Activated CD8-positive, alpha-beta memory T cell treated with anti-CD3 and anti-CD28 coated beads, Interleukin-2, amount 50 U/mL, for 24 hours (primary cell): ENCODE data around the gene LY9.

Experiments used
- DNase-seq: peaks from one replicate; pipeline ENCODE4 v3.0.0-alpha.2; 2020; ENCODE audit errors: extremely low read depth

The LY9 gene

GRCh38 chr1:160795951-160796383 lies at the start of gene LY9:
TSS of gene LY9 (plus strand) at chr1:160796174. CDS start at chr1:160796188, 14 bp downstream.
- DNase-seq = peak; percentile 49

- no peak for DNase-seq
Observed at GRCh38 chr1:160746836-160747500, 49.0 kb upstream of the LY9 start.

- DNase-seq = no peak
Observed at GRCh38 chr1:160747717-160748116, 48.3 kb upstream of the LY9 start.

GRCh38 chr1:160748181-160748877 lies 47.6 kb upstream of the LY9 start:
- DNase-seq = no peak

- no peak for DNase-seq
Observed at GRCh38 chr1:160748878-160749269, 47.1 kb upstream of the LY9 start.

GRCh38 chr1:160750608-160751007 lies 45.4 kb upstream of the LY9 start:
- no peak for DNase-seq

- no peak for DNase-seq
Observed at GRCh38 chr1:160752406-160752805, 43.6 kb upstream of the LY9 start.

- no peak for DNase-seq
Observed at GRCh38 chr1:160752924-160753323, 43.0 kb upstream of the LY9 start.

- no peak for DNase-seq
Observed at GRCh38 chr1:160753594-160753993, 42.4 kb upstream of the LY9 start.

GRCh38 chr1:160755461-160755860 lies 40.5 kb upstream of the LY9 start:
- no peak for DNase-seq

- no peak for DNase-seq
Observed at GRCh38 chr1:160755911-160756848, 39.8 kb upstream of the LY9 start.

- DNase-seq = no peak
Observed at GRCh38 chr1:160756849-160757201, 39.1 kb upstream of the LY9 start.

- no peak for DNase-seq
Observed at GRCh38 chr1:160758521-160758920, 37.5 kb upstream of the LY9 start.

GRCh38 chr1:160759740-160760139 lies 36.2 kb upstream of the LY9 start:
- DNase-seq = no peak

- no peak for DNase-seq
Observed at GRCh38 chr1:160761046-160761445, 34.9 kb upstream of the LY9 start.

GRCh38 chr1:160761886-160762285 lies 34.1 kb upstream of the LY9 start:
- DNase-seq = no peak

- no peak for DNase-seq
Observed at GRCh38 chr1:160763993-160764392, 32.0 kb upstream of the LY9 start.

- DNase-seq = no peak
Observed at GRCh38 chr1:160767395-160768294, 28.3 kb upstream of the LY9 start.

- peak; percentile 62 for DNase-seq
Observed at GRCh38 chr1:160768295-160768657, 27.7 kb upstream of the LY9 start.

- DNase-seq = no peak
Observed at GRCh38 chr1:160772331-160772730, 23.6 kb upstream of the LY9 start.

- DNase-seq = no peak
Observed at GRCh38 chr1:160773093-160773492, 22.9 kb upstream of the LY9 start.
